Fibroblast of upper back skin (primary cell): ENCODE measurements around the gene OR52B2.

ENCODE experiments used
- DNase-seq: peaks from one replicate; pipeline ENCODE4 v3.0.0-alpha.2; 2013

The OR52B2 gene

GRCh38 chr11:6170226-6170625 is at the start of gene OR52B2:
OR52B2 (minus strand) TSS chr11:6170326; CDS start chr11:6170326, 0 bp downstream.
- DNase-seq: no peak

- DNase-seq: peak; percentile 85
These were observed 49.2 kb upstream of the OR52B2 start for GRCh38 chr11:6219359-6219758.

- DNase-seq: no peak
These were observed 47.6 kb upstream of the OR52B2 start for GRCh38 chr11:6217722-6218121.

- DNase-seq: no peak
These were observed 46.4 kb upstream of the OR52B2 start for GRCh38 chr11:6216501-6216900.

GRCh38 chr11:6214530-6214929 is 44.4 kb upstream of the OR52B2 start:
- DNase-seq: no peak

- DNase-seq: peak; percentile 57
These were observed 40.3 kb upstream of the OR52B2 start for GRCh38 chr11:6210274-6210955.

- DNase-seq: no peak
These were observed 39.7 kb upstream of the OR52B2 start for GRCh38 chr11:6209801-6210200.

GRCh38 chr11:6206456-6207180 is 36.5 kb upstream of the OR52B2 start:
- peak; percentile 7 for DNase-seq

- no peak for DNase-seq
These were observed 35.2 kb upstream of the OR52B2 start, which contains the start of gene C11orf42 for GRCh38 chr11:6205366-6205765. C11orf42 (plus strand) TSS chr11:6205557; CDS start chr11:6205616, 59 bp downstream.

GRCh38 chr11:6204706-6205105 is 34.6 kb upstream of the OR52B2 start:
- DNase-seq: peak; percentile 11

- no peak for DNase-seq
These were observed 33.2 kb upstream of the OR52B2 start for GRCh38 chr11:6203327-6203726.

GRCh38 chr11:6202041-6202440 is 31.9 kb upstream of the OR52B2 start:
- peak; percentile 61 for DNase-seq

- DNase-seq: peak; percentile 26
These were observed 31.4 kb upstream of the OR52B2 start for GRCh38 chr11:6201481-6201880.

GRCh38 chr11:6200975-6201374 is 30.8 kb upstream of the OR52B2 start:
- DNase-seq: no peak

- DNase-seq: no peak
These were observed 29.2 kb upstream of the OR52B2 start, which contains the start of gene OR52W1 for GRCh38 chr11:6199174-6199810. OR52W1 (plus strand) TSS chr11:6199224; CDS start chr11:6199224, 0 bp downstream.

GRCh38 chr11:6197466-6198200 is 27.5 kb upstream of the OR52B2 start:
- DNase-seq: peak; percentile 41

- DNase-seq: no peak
These were observed 26.3 kb upstream of the OR52B2 start for GRCh38 chr11:6196396-6196795.

- DNase-seq: no peak
These were observed 24.0 kb upstream of the OR52B2 start for GRCh38 chr11:6194065-6194581.

- no peak for DNase-seq
These were observed 21.6 kb upstream of the OR52B2 start for GRCh38 chr11:6191742-6192141.

GRCh38 chr11:6175440-6175839 is 5.3 kb upstream of the OR52B2 start:
- no peak for DNase-seq

- DNase-seq: no peak
These were observed 13.3 kb downstream of the OR52B2 start for GRCh38 chr11:6156628-6157359.

- no peak for DNase-seq
These were observed 18.0 kb downstream of the OR52B2 start for GRCh38 chr11:6152126-6152525.
